Keratinocyte (primary cell): ENCODE data around the gene HMCN2. TPM values are rescaled to one million over a fixed set of nuclear protein-coding genes. Genes with fewer than 3 reads are reported as not detected.

Source experiments
- DNase-seq: peaks from one replicate; pipeline ENCODE4 v3.0.0-alpha.2; 2011; ENCODE audit warnings: low read depth, missing footprints, low spot score
- FAIRE-seq: peaks from 2 replicates; lab custom pipeline; 2011; peaks lifted over from hg19 to GRCh38; lab: Jason Lieb, UNC
- H2AFZ ChIP-seq: 2 replicates; pipeline ENCODE4 v1.6.0; 2012; ENCODE audit warnings: low read length, control low read depth, inconsistent platforms; ENCODE audit not compliant: control insufficient read depth
- H3K27ac ChIP-seq: 2 replicates; pipeline ENCODE4 v1.5.1; 2011; ENCODE audit warnings: low read length; ENCODE audit not compliant: control insufficient read depth, insufficient read depth
- H3K27me3 ChIP-seq: 3 replicates; pipeline ENCODE4 v1.6.0; 2011; ENCODE audit warnings: low read length; ENCODE audit not compliant: control insufficient read depth, insufficient read depth; ENCODE audit errors: extremely low read depth
- H3K36me3 ChIP-seq, 2 experiments: 2 replicates in 1 of 2; 3 replicates in 1 of 2; pipeline ENCODE4 v1.5.1; 2011; ENCODE audit warnings: low read length in 2 of 2, mild to moderate bottlenecking in 1 of 2; ENCODE audit not compliant: control insufficient read depth in 2 of 2, insufficient read depth in 2 of 2; ENCODE audit errors: extremely low read depth in 1 of 2
- H3K4me1 ChIP-seq: 3 replicates; pipeline ENCODE4 v1.5.1; 2011; ENCODE audit warnings: low read length; ENCODE audit not compliant: control insufficient read depth, insufficient read depth; ENCODE audit errors: extremely low read depth
- H3K4me2 ChIP-seq: 3 replicates; pipeline ENCODE4 v1.6.0; 2011; ENCODE audit warnings: low read depth, low read length; ENCODE audit not compliant: control insufficient read depth, insufficient read depth; ENCODE audit errors: extremely low read depth
- H3K4me3 ChIP-seq, 3 experiments: fragments of 200-600 bp in 1 of 3; sonication (generic) in 1 of 3; 2 replicates in 2 of 3; 3 replicates in 1 of 3; pipeline ENCODE4 v1.5.1; 2011 to 2016; ENCODE audit warnings: low read length in 3 of 3, mild to moderate bottlenecking in 3 of 3, control low read depth in 2 of 3, inconsistent platforms in 1 of 3, low read depth in 1 of 3, mixed read lengths in 1 of 3, mixed run types in 1 of 3, moderate library complexity in 1 of 3; ENCODE audit not compliant: control insufficient read depth in 2 of 3, insufficient read depth in 2 of 3; ENCODE audit errors: extremely low read depth in 1 of 3
- H3K79me2 ChIP-seq: 2 replicates; pipeline ENCODE4 v1.6.0; 2012; ENCODE audit warnings: low read length; ENCODE audit not compliant: control insufficient read depth, insufficient read depth
- H3K9ac ChIP-seq: 3 replicates; pipeline ENCODE4 v1.6.0; 2011; ENCODE audit warnings: low read length; ENCODE audit not compliant: control insufficient read depth, insufficient read depth; ENCODE audit errors: extremely low read depth
- H3K9me1 ChIP-seq: 3 replicates; pipeline ENCODE4 v1.6.0; 2011; ENCODE audit warnings: low read length; ENCODE audit not compliant: control insufficient read depth, insufficient read depth; ENCODE audit errors: extremely low read depth
- H3K9me3 ChIP-seq: 2 replicates; pipeline ENCODE4 v1.5.1; 2012; ENCODE audit warnings: low read depth, low read length; ENCODE audit not compliant: control insufficient read depth
- H4K20me1 ChIP-seq: 3 replicates; pipeline ENCODE4 v1.6.0; 2011; ENCODE audit warnings: low read length; ENCODE audit not compliant: control insufficient read depth, insufficient read depth; ENCODE audit errors: extremely low read depth
- EZH2 ChIP-seq: IDR thresholded peaks from one replicate; pipeline ENCODE4 v1.6.1; 2012; ENCODE audit warnings: inconsistent platforms, mild to moderate bottlenecking, low read length, moderate library complexity
- dilution Hi-C: fragments of 300-500 bp; cut with MboI; formaldehyde crosslinking; loops from one replicate; pipeline ENCODE4 v1.7.0; 2020; ENCODE audit warnings: low sequenced_read_pairs; ENCODE audit not compliant: extremely low pct_ligation_motif_present
- polyA plus RNA-seq, 5 experiments: library from polyadenylated mRNA; depleted of rRNA in 3 of 5; stranded (reverse) in 3 of 5; stranded (forward) in 1 of 5; unstranded in 1 of 5; fragments of >200 nt; gene quantifications; 1 replicate in 1 of 5; 2 replicates in 3 of 5; 3 replicates in 1 of 5; pipeline versions ENCODE4 v1.2.1 to v1.2.3, GENCODE V29; 2011 to 2012; ENCODE audit warnings: missing spikeins in 2 of 5, low read depth in 1 of 5, low replicate concordance in 1 of 5
- TF ChIP-seq, protein P1 (sequence below), 3 experiments: IDR thresholded peaks in 1 of 3; conservative IDR thresholded peaks in 1 of 3; optimal IDR thresholded peaks in 1 of 3; 2 replicates in 2 of 3; 3 replicates in 1 of 3; pipeline versions ENCODE3 to v1.5.1; 2011; ENCODE audit warnings: low read length in 3 of 3, mild to moderate bottlenecking in 3 of 3, moderate library complexity in 2 of 3, control low read depth in 1 of 3, inconsistent platforms in 1 of 3; ENCODE audit not compliant: insufficient read depth in 2 of 3; ENCODE audit errors: extremely low read depth in 1 of 3

HMCN2 gene
- polyA plus RNA-seq, 1 donor (not counting 4 experiments of a cell fraction or from before 2014, with no cell fraction given): not detected

GRCh38 chr9:130462685-130463540 lies 197.4 kb downstream of the HMCN2 start:
- Histone ChIP-seq H3K27me3 (peaks cover 3% of the 10 kb centered on the region), H3K9ac (no peak overlapping the region), H3K9me3 (no peaks in the 10 kb centered on the region), H3K27ac (no peak overlapping the region), H2AFZ (no peak overlapping the region), H4K20me1 (peaks cover 2% of the 10 kb centered on the region), H3K9me1 (no peaks in the 10 kb centered on the region), H3K4me1 (no peaks in the 10 kb centered on the region), H3K4me3 (no peak overlapping the region), H3K4me2 (no peak overlapping the region), H3K79me2 (no peaks in the 10 kb centered on the region), H3K36me3 (no peaks in the 10 kb centered on the region)
- dilution Hi-C loops: no loop called here
- FAIRE-seq (no peak), DNase-seq (no peak)
- TF ChIP-seq EZH2: no peak
- TF ChIP-seq, protein P1, sequence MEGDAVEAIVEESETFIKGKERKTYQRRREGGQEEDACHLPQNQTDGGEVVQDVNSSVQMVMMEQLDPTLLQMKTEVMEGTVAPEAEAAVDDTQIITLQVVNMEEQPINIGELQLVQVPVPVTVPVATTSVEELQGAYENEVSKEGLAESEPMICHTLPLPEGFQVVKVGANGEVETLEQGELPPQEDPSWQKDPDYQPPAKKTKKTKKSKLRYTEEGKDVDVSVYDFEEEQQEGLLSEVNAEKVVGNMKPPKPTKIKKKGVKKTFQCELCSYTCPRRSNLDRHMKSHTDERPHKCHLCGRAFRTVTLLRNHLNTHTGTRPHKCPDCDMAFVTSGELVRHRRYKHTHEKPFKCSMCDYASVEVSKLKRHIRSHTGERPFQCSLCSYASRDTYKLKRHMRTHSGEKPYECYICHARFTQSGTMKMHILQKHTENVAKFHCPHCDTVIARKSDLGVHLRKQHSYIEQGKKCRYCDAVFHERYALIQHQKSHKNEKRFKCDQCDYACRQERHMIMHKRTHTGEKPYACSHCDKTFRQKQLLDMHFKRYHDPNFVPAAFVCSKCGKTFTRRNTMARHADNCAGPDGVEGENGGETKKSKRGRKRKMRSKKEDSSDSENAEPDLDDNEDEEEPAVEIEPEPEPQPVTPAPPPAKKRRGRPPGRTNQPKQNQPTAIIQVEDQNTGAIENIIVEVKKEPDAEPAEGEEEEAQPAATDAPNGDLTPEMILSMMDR (optimal IDR thresholded peaks at IDR 0.05 in 1 of 3, IDR thresholded peaks at IDR 0.05 in 1 of 3, conservative IDR thresholded peaks at IDR 0.05 in 1 of 3; ENCODE audit: extremely low read depth in 1 of 3, insufficient read depth in 2 of 3, low read length in 3 of 3): no peak

- peaks cover 2% of the 10 kb centered on the region for H3K27me3 ChIP-seq
- H3K36me3 ChIP-seq: no peaks in the 10 kb centered on the region
- FAIRE-seq: no peak
- no peak overlapping the region for H3K4me3 ChIP-seq
- H4K20me1 ChIP-seq: no peaks in the 10 kb centered on the region
- dilution Hi-C loops: no loop called here
- H3K9me3 ChIP-seq: no peaks in the 10 kb centered on the region
- H3K79me2 ChIP-seq: no peaks in the 10 kb centered on the region
- H3K9ac ChIP-seq: no peak overlapping the region
- no peaks in the 10 kb centered on the region for H3K9me1 ChIP-seq
- no peak overlapping the region for H3K4me2 ChIP-seq
- no peak for DNase-seq
- H2AFZ ChIP-seq: no peak overlapping the region
- no peaks in the 10 kb centered on the region for H3K4me1 ChIP-seq
- TF ChIP-seq, protein P1 (optimal IDR thresholded peaks at IDR 0.05 in 1 of 3, IDR thresholded peaks at IDR 0.05 in 1 of 3, conservative IDR thresholded peaks at IDR 0.05 in 1 of 3; ENCODE audit: extremely low read depth in 1 of 3, insufficient read depth in 2 of 3, low read length in 3 of 3): no peak
- TF ChIP-seq EZH2: no peak
- no peak overlapping the region for H3K27ac ChIP-seq
Measured at GRCh38 chr9:130463763-130464745, 198.5 kb downstream of the HMCN2 start.
